Activated B cell treated with CpG ODN at 0.5 μM for 24 hours (primary cell): ENCODE results near the gene GKN2. TPM values are rescaled to one million over a fixed set of nuclear protein-coding genes. Genes with fewer than 3 reads are reported as not detected.

Experiments
- ATAC-seq: fragments of 200-7000 bp; cut with Tn5 transposase; one replicate; pipeline ENCODE4 v1.10.0; 2021; ENCODE audit warnings: low read depth, mild to moderate bottlenecking, moderate library complexity
- CTCF ChIA-PET: fragments of 350-600 bp; sonication (Branson Sonifier 250); formaldehyde crosslinking; loops from one replicate; lab custom pipeline; 2021; ENCODE audit warnings: antibody characterized with exemption; lab: Charles Lee
- POLR2A ChIA-PET: fragments of 350-600 bp; sonication (Branson Sonifier 250); formaldehyde crosslinking; loops from one replicate; lab custom pipeline; 2021; ENCODE audit warnings: antibody characterized with exemption; lab: Charles Lee
- DNase-seq: peaks from one replicate; pipeline ENCODE4 v3.0.0; 2022
- H3K27ac Mint-ChIP-seq: one replicate; pipeline ENCODE4 v1.8.0; 2020; ENCODE audit warnings: mixed read lengths
- H3K27me3 Mint-ChIP-seq: one replicate; pipeline ENCODE4 v1.8.0; 2021; ENCODE audit warnings: mixed read lengths
- H3K36me3 Mint-ChIP-seq: one replicate; pipeline ENCODE4 v1.8.0; 2021; ENCODE audit warnings: low read depth, mixed read lengths
- H3K4me1 Mint-ChIP-seq: one replicate; pipeline ENCODE4 v1.8.0; 2021; ENCODE audit warnings: mixed read lengths
- H3K4me3 Mint-ChIP-seq: one replicate; pipeline ENCODE4 v1.8.0; 2020; ENCODE audit warnings: mild to moderate bottlenecking, mixed read lengths
- H3K9me3 Mint-ChIP-seq: one replicate; pipeline ENCODE4 v1.8.0; 2020; ENCODE audit warnings: mixed read lengths
- intact Hi-C: fragments of 100-400 bp; cut with micrococcal nuclease; formaldehyde crosslinking; loops from one replicate; pipeline ENCODE4 v1.15.1; 2024
- total RNA-seq: library from RNA; stranded (reverse); gene quantifications from 2 replicates; pipeline ENCODE4 v1.2.3, GENCODE V29; 2022
- TF ChIP-seq, protein P1 (sequence below): fragments of 200-600 bp; IDR thresholded peaks from one replicate; pipeline ENCODE4 v1.8.0; 2022; ENCODE audit warnings: antibody characterized with exemption, mild to moderate bottlenecking

The GKN2 gene
- total RNA-seq, 1 donor from 2014 or later, result not detected

- no peaks in the 10 kb centered on the region for H3K4me1 Mint-ChIP-seq
- ATAC-seq, result no peak
- TF ChIP-seq, protein P1, sequence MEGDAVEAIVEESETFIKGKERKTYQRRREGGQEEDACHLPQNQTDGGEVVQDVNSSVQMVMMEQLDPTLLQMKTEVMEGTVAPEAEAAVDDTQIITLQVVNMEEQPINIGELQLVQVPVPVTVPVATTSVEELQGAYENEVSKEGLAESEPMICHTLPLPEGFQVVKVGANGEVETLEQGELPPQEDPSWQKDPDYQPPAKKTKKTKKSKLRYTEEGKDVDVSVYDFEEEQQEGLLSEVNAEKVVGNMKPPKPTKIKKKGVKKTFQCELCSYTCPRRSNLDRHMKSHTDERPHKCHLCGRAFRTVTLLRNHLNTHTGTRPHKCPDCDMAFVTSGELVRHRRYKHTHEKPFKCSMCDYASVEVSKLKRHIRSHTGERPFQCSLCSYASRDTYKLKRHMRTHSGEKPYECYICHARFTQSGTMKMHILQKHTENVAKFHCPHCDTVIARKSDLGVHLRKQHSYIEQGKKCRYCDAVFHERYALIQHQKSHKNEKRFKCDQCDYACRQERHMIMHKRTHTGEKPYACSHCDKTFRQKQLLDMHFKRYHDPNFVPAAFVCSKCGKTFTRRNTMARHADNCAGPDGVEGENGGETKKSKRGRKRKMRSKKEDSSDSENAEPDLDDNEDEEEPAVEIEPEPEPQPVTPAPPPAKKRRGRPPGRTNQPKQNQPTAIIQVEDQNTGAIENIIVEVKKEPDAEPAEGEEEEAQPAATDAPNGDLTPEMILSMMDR, result no peak
- H3K27me3 Mint-ChIP-seq, result peaks cover 4% of the 10 kb centered on the region
- no peak overlapping the region for H3K27ac Mint-ChIP-seq
- POLR2A ChIA-PET, result no interaction called here
- intact Hi-C loops, result no loop called here
- H3K36me3 Mint-ChIP-seq, result no peaks in the 10 kb centered on the region
- no peak overlapping the region for H3K4me3 Mint-ChIP-seq
- DNase-seq, result no peak
- CTCF ChIA-PET, result interaction anchor here (1.5 to 2.5 kb wide), 3 partner anchors 9 to 471 kb away, joined by 7 to 10 read pairs (median 7); no protein-coding TSS in a partner anchor
- H3K9me3 Mint-ChIP-seq, result peaks cover 8% of the 10 kb centered on the region
Measured at GRCh38 chr2:68934021-68934420, 18.7 kb downstream of the GKN2 start.

GRCh38 chr2:68932402-68932801 is 20.3 kb downstream of the GKN2 start:
- Mint-ChIP-seq H3K36me3 (no peaks in the 10 kb centered on the region), H3K9me3 (peaks cover 5% of the 10 kb centered on the region), H3K27ac (no peak overlapping the region), H3K4me1 (no peaks in the 10 kb centered on the region), H3K27me3 (peaks cover 4% of the 10 kb centered on the region), H3K4me3 (no peak overlapping the region)
- DNase-seq (no peak), ATAC-seq (no peak)
- TF ChIP-seq, protein P1, result no peak
- intact Hi-C loops, result no loop called here
- CTCF ChIA-PET, result no interaction called here
- POLR2A ChIA-PET, result no interaction called here

- CTCF ChIA-PET, result interaction anchor here (1.3 kb wide), 1 partner anchor 12 kb away, joined by 3 read pairs; no protein-coding TSS in a partner anchor
- H3K27ac Mint-ChIP-seq, result no peak overlapping the region
- no peak overlapping the region for H3K4me3 Mint-ChIP-seq
- intact Hi-C loops, result no loop called here
- peaks cover 5% of the 10 kb centered on the region for H3K9me3 Mint-ChIP-seq
- DNase-seq (no peak), ATAC-seq (no peak)
- POLR2A ChIA-PET, result no interaction called here
- no peaks in the 10 kb centered on the region for H3K4me1 Mint-ChIP-seq
- H3K27me3 Mint-ChIP-seq, result peaks cover 4% of the 10 kb centered on the region
- TF ChIP-seq, protein P1, result no peak
- no peaks in the 10 kb centered on the region for H3K36me3 Mint-ChIP-seq
Measured at GRCh38 chr2:68931799-68932198, 20.9 kb downstream of the GKN2 start.

GRCh38 chr2:68931149-68931711 is 21.5 kb downstream of the GKN2 start:
- ChIA-PET CTCF (interaction anchor here (1.3 kb wide), 1 partner anchor 12 kb away, joined by 3 read pairs; no protein-coding TSS in a partner anchor), POLR2A (no interaction called here)
- ATAC-seq (no peak), DNase-seq (no peak)
- Mint-ChIP-seq H3K4me3 (no peak overlapping the region), H3K4me1 (no peaks in the 10 kb centered on the region), H3K9me3 (peaks cover 5% of the 10 kb centered on the region), H3K27ac (no peak overlapping the region), H3K36me3 (no peaks in the 10 kb centered on the region), H3K27me3 (peaks cover 4% of the 10 kb centered on the region)
- TF ChIP-seq, protein P1, result no peak
- intact Hi-C loops, result no loop called here

DNA sequence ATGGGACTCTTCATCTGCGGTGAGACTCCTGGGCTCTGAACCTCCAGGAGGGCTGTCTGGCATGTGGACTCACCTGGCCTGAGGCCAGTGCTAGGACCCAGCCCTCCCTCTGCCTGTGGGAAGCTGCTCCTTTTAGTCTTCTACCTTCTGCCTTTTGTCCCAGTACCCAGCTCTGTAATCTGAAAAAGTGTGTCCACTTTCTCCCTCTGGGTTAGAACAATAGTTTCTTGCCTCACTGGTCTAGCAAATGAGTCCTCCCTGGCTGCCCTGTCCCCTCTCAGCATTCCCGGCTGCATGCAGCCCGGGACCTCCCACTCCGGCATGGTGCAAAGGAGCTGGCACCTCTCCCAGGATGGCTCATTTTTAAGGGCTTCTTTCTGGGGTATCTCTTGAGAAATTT is 25.9 kb downstream of the GKN2 start:
- Mint-ChIP-seq H3K27ac (no peak overlapping the region), H3K9me3 (peaks cover 5% of the 10 kb centered on the region), H3K4me1 (peaks cover 3% of the 10 kb centered on the region), H3K4me3 (no peak overlapping the region), H3K36me3 (no peaks in the 10 kb centered on the region), H3K27me3 (no peaks in the 10 kb centered on the region)
- DNase-seq (no peak), ATAC-seq (no peak)
- TF ChIP-seq, protein P1, result no peak
- CTCF ChIA-PET, result interaction anchor here (1.0 to 7.0 kb wide), 4 partner anchors 217 to 461 kb away, joined by 3 to 165 read pairs (median 108); partner anchors contain the start of genes APLF and FBXO48
- POLR2A ChIA-PET, result interaction anchor here (0.7 kb wide), 1 partner anchor 443 kb away, joined by 3 read pairs; no protein-coding TSS in a partner anchor
- intact Hi-C loops, result no loop called here
